Mucosa of stomach (tissue), 1 donor: ENCODE data around the gene ETS1.

ENCODE experiments used
- H3K27me3 ChIP-seq: one replicate; pipeline ENCODE4 v1.7.0; 2013; ENCODE audit warnings: mild to moderate bottlenecking, low read length; ENCODE audit not compliant: control insufficient read depth, insufficient read depth
- H3K36me3 ChIP-seq: one replicate; pipeline ENCODE4 v1.7.0; 2013; ENCODE audit warnings: low read length; ENCODE audit not compliant: control insufficient read depth, insufficient read depth
- H3K4me1 ChIP-seq: one replicate; pipeline ENCODE4 v1.7.0; 2013; ENCODE audit warnings: mild to moderate bottlenecking, low read length; ENCODE audit not compliant: control insufficient read depth, insufficient read depth
- H3K4me3 ChIP-seq: one replicate; pipeline ENCODE4 v1.7.0; 2013; ENCODE audit warnings: low read length
- H3K9ac ChIP-seq: one replicate; pipeline ENCODE4 v1.7.0; 2013; ENCODE audit warnings: mild to moderate bottlenecking, low read length, moderate library complexity
- H3K9me3 ChIP-seq: one replicate; pipeline ENCODE4 v1.7.0; 2013; ENCODE audit warnings: mild to moderate bottlenecking, low read length, moderate library complexity; ENCODE audit not compliant: control insufficient read depth
- donor health status: Pancreatic carcinoma.

Gene ETS1

GRCh38 chr11:128409476-128409875 lies 177.9 kb downstream of the ETS1 start:
- no peaks in the 10 kb centered on the region for H3K4me1 ChIP-seq
- H3K4me3 ChIP-seq, result no peak overlapping the region
- no peaks in the 10 kb centered on the region for H3K36me3 ChIP-seq

More at GRCh38 chr11:128409476-128409875, 177.9 kb downstream of the ETS1 start:
- H3K27me3 ChIP-seq, result no peaks in the 10 kb centered on the region
- H3K9ac ChIP-seq, result no peak overlapping the region
- H3K9me3 ChIP-seq, result no peaks in the 10 kb centered on the region
